ENCODE results near the gene PADI3.

PADI3 gene

GRCh38 chr1:17236779-17237560 is 11.9 kb upstream of the PADI3 start:
- TF ChIP-seq EGR1 (IDR thresholded peaks at IDR 0.05) (no peak), CEBPB (IDR thresholded peaks at IDR 0.05) (no peak), TCF12 (IDR thresholded peaks at IDR 0.05; ENCODE audit: low read depth) (peak; percentile 80; the same call in 1 of the 2 replicates), CREB1 (IDR thresholded peaks at IDR 0.05; ENCODE audit: low read depth) (no peak), YY1 (IDR thresholded peaks at IDR 0.05; ENCODE audit: low read depth) (0 out of 2 replicates have a peak, but pooled peaks have one; percentile 41), REST (IDR thresholded peaks at IDR 0.05; ENCODE audit: low read depth) (no peak), RAD21 (IDR thresholded peaks at IDR 0.05; ENCODE audit: low read depth) (peak; percentile 100), MAX (IDR thresholded peaks at IDR 0.05) (peak; percentile 72), NFIC (IDR thresholded peaks at IDR 0.05) (peak; percentile 89), EP300 (IDR thresholded peaks at IDR 0.05; ENCODE audit: borderline replicate concordance) (peak; percentile 62; the same call in 1 of the 2 replicates), TAF1 (IDR thresholded peaks at IDR 0.05; ENCODE audit: low read depth) (no peak), ZBTB7A (IDR thresholded peaks at IDR 0.05; ENCODE audit: low read depth) (peak; percentile 51; the same call in 1 of the 2 replicates), USF1 (IDR thresholded peaks at IDR 0.05) (peak; percentile 46), TEAD4 (IDR thresholded peaks at IDR 0.05) (peak; percentile 59), FOXM1 (IDR thresholded peaks at IDR 0.05; ENCODE audit: borderline replicate concordance, low read depth) (no peak)

GRCh38 chr1:17237561-17237903 is 11.4 kb upstream of the PADI3 start:
- TF ChIP-seq EP300 (IDR thresholded peaks at IDR 0.05; ENCODE audit: borderline replicate concordance) (no peak), MAX (IDR thresholded peaks at IDR 0.05) (no peak), USF1 (IDR thresholded peaks at IDR 0.05) (no peak), TAF1 (IDR thresholded peaks at IDR 0.05; ENCODE audit: low read depth) (no peak), RAD21 (IDR thresholded peaks at IDR 0.05; ENCODE audit: low read depth) (no peak), TEAD4 (IDR thresholded peaks at IDR 0.05) (no peak), CREB1 (IDR thresholded peaks at IDR 0.05; ENCODE audit: low read depth) (no peak), ZBTB7A (IDR thresholded peaks at IDR 0.05; ENCODE audit: low read depth) (no peak), REST (IDR thresholded peaks at IDR 0.05; ENCODE audit: low read depth) (no peak), CEBPB (IDR thresholded peaks at IDR 0.05) (no peak), TCF12 (IDR thresholded peaks at IDR 0.05; ENCODE audit: low read depth) (no peak; the same call in 1 of the 2 replicates), FOXM1 (IDR thresholded peaks at IDR 0.05; ENCODE audit: borderline replicate concordance, low read depth) (no peak), YY1 (IDR thresholded peaks at IDR 0.05; ENCODE audit: low read depth) (no peak), EGR1 (IDR thresholded peaks at IDR 0.05) (no peak), NFIC (IDR thresholded peaks at IDR 0.05) (no peak)

GRCh38 chr1:17239420-17239819 is 9.5 kb upstream of the PADI3 start:
- TF ChIP-seq ZBTB7A (IDR thresholded peaks at IDR 0.05; ENCODE audit: low read depth): 0 out of 2 replicates have a peak, but pooled peaks have one; percentile 40
- peak; percentile 75 for TF ChIP-seq YY1 (IDR thresholded peaks at IDR 0.05; ENCODE audit: low read depth)
- TF ChIP-seq MAX (IDR thresholded peaks at IDR 0.05): no peak
- 0 out of 2 replicates have a peak, but pooled peaks have one; percentile 16 for TF ChIP-seq FOXM1 (IDR thresholded peaks at IDR 0.05; ENCODE audit: borderline replicate concordance, low read depth)

GRCh38 chr1:17243274-17243673 is 5.6 kb upstream of the PADI3 start:
- TF ChIP-seq NFIC (IDR thresholded peaks at IDR 0.05) (no peak), RAD21 (IDR thresholded peaks at IDR 0.05; ENCODE audit: low read depth) (no peak), EP300 (IDR thresholded peaks at IDR 0.05; ENCODE audit: borderline replicate concordance) (no peak), EGR1 (IDR thresholded peaks at IDR 0.05) (no peak), CREB1 (IDR thresholded peaks at IDR 0.05; ENCODE audit: low read depth) (no peak), CEBPB (IDR thresholded peaks at IDR 0.05) (no peak), TCF12 (IDR thresholded peaks at IDR 0.05; ENCODE audit: low read depth) (no peak), MAX (IDR thresholded peaks at IDR 0.05) (no peak), TEAD4 (IDR thresholded peaks at IDR 0.05) (no peak), REST (IDR thresholded peaks at IDR 0.05; ENCODE audit: low read depth) (no peak), ZBTB7A (IDR thresholded peaks at IDR 0.05; ENCODE audit: low read depth) (no peak), USF1 (IDR thresholded peaks at IDR 0.05) (no peak)
